NCI-H345 treated with DMSO at 0.1 percent for 48 hours (cell line): ENCODE measurements around the gene KLHL17.
"Not testable (repeated sequence)": the region's sequence is repeated elsewhere in the genome, so short reads cannot be mapped to it uniquely, and the experiment has no call there.

ENCODE experiments used
- DNase-seq: peaks from one replicate; lab custom pipeline; 2025; ENCODE audit not compliant: unreplicated experiment; lab: John Stamatoyannopoulos, UW

The KLHL17 gene

GRCh38 chr1:980137-980571, 19.8 kb downstream of the KLHL17 start:
- no peak for DNase-seq

- no peak for DNase-seq
These were observed 20.4 kb downstream of the KLHL17 start for GRCh38 chr1:980602-981395.

- DNase-seq, result no peak
These were observed 21.1 kb downstream of the KLHL17 start for GRCh38 chr1:981491-981954.

- no peak for DNase-seq
These were observed 21.7 kb downstream of the KLHL17 start, which contains the start of gene PERM1 for GRCh38 chr1:981955-982558. Gene PERM1 (minus strand): TSS chr1:982093. CDS start chr1:981029, 1,064 bp downstream.

GRCh38 chr1:982765-983436, 22.5 kb downstream of the KLHL17 start:
- no peak for DNase-seq

- peak; percentile 11 for DNase-seq
These were observed 23.6 kb downstream of the KLHL17 start for GRCh38 chr1:983798-984475.

- no peak for DNase-seq
These were observed 24.1 kb downstream of the KLHL17 start for GRCh38 chr1:984476-984814.

GRCh38 chr1:985126-985525, 24.7 kb downstream of the KLHL17 start:
- no peak for DNase-seq

GRCh38 chr1:988061-988460, 27.7 kb downstream of the KLHL17 start:
- DNase-seq, result not testable (repeated sequence)

GRCh38 chr1:991275-991674, 30.9 kb downstream of the KLHL17 start:
- DNase-seq, result not testable (repeated sequence)

GRCh38 chr1:991895-992294, 31.5 kb downstream of the KLHL17 start:
- DNase-seq, result no peak

- no peak for DNase-seq
These were observed 32.0 kb downstream of the KLHL17 start for GRCh38 chr1:992362-992761.

GRCh38 chr1:993379-993995, 33.1 kb downstream of the KLHL17 start:
- DNase-seq, result no peak

- not testable (repeated sequence) for DNase-seq
These were observed 34.2 kb downstream of the KLHL17 start for GRCh38 chr1:994546-994945.

- no peak for DNase-seq
These were observed 35.6 kb downstream of the KLHL17 start for GRCh38 chr1:995665-996633.

GRCh38 chr1:996851-997712, 36.7 kb downstream of the KLHL17 start:
- DNase-seq, result no peak

- DNase-seq, result no peak
These were observed 37.3 kb downstream of the KLHL17 start for GRCh38 chr1:997713-997992.

- DNase-seq, result no peak
These were observed 37.8 kb downstream of the KLHL17 start for GRCh38 chr1:997993-998744.

GRCh38 chr1:998745-998994, 38.3 kb downstream of the KLHL17 start:
- DNase-seq, result no peak
